ENCODE results near the gene SLC25A26. TPM values are rescaled to one million over a fixed set of nuclear protein-coding genes. Genes with fewer than 3 reads are reported as not detected.

The SLC25A26 gene
- total and polyA plus RNA-seq, 7 experiments from 2014 or later, result 14.1 to 51.3 (median 21.7) TPM

GRCh38 chr3:66402596-66403290, 181.9 kb downstream of the SLC25A26 start:
- Histone ChIP-seq H3K27ac (ENCODE audit: low read depth, low read length) (no peak overlapping the region), H3K27me3 (ENCODE audit: control insufficient read depth in 2 of 2, insufficient read depth in 2 of 2, low read length in 2 of 2) (no peaks in the 10 kb centered on the region), H3K36me3 (ENCODE audit: control insufficient read depth in 2 of 3, insufficient read depth in 3 of 3, low read length in 3 of 3) (peaks cover 0 to 49% (median 6%) of the 10 kb centered on the region in 3 experiments), H3K4me3 (ENCODE audit: low read length) (no peak overlapping the region), H3K4me1 (ENCODE audit: control insufficient read depth in 2 of 2, insufficient read depth in 2 of 2, low read length in 2 of 2) (no peaks in the 10 kb centered on the region), H3K9me3 (ENCODE audit: control insufficient read depth in 2 of 3, low read length in 3 of 3) (no peaks in the 10 kb centered on the region)
- no peaks in the 10 kb centered on the region for H3K27me3 Mint-ChIP-seq
- no peak for ATAC-seq
- H3K9me3 Mint-ChIP-seq, result no peaks in the 10 kb centered on the region
- H3K4me3 Mint-ChIP-seq, result no peak overlapping the region
- H3K27ac Mint-ChIP-seq, result peak overlapping the region in 1 of 9 donors; percentile 4
- H3K36me3 Mint-ChIP-seq, result peaks cover 0 to 24% (median 4%) of the 10 kb centered on the region in 5 donors
- ChIA-PET CTCF (no interaction called here), POLR2A (no interaction called here)
- H3K4me1 Mint-ChIP-seq, result peaks cover 0 to 1% (median 0%) of the 10 kb centered on the region in 7 donors
- intact Hi-C loops (cut with micrococcal nuclease), result loop anchor here in 1 of 2 donors (10.0 kb wide), 1 partner anchor 182 kb away; no protein-coding TSS in a partner anchor
- no peak for DNase-seq

DNA sequence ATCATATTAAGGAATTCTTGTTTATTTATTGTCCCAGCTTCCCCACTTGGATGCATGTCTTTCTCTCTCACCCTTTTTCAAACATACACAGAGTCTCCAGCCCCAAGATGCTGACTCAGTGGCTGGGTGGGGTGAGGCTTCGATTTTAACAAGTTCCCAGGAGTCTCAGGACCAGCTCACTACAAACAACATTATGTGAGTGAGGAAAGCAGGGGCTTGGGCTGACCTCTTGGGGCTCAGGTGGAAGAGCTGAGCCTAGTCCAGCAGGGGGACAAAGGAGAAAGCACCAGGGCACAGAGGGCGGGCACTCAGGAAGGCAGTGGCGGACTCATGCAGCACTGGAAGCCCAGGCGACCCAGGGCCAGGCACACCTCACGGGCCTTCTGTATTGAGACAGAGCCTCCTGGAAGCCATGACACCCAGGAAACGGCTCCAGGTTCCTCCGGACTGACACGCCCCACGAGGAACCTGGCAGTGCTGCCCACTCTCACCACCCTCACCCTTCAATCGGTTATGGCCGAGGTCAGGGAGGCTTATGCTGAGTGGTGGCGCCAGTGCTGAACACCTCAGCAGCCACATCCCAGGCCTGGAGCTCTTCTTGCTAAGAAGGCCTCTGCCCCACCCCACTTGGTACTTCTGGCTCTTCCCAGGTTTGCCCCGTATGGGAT, 182.7 kb downstream of the SLC25A26 start:
- Histone ChIP-seq H3K4me3 (ENCODE audit: low read length) (no peak overlapping the region), H3K4me1 (ENCODE audit: control insufficient read depth in 2 of 2, insufficient read depth in 2 of 2, low read length in 2 of 2) (no peaks in the 10 kb centered on the region), H3K36me3 (ENCODE audit: control insufficient read depth in 2 of 3, insufficient read depth in 3 of 3, low read length in 3 of 3) (peaks cover 0 to 52% (median 6%) of the 10 kb centered on the region in 3 experiments), H3K9me3 (ENCODE audit: control insufficient read depth in 2 of 3, low read length in 3 of 3) (no peaks in the 10 kb centered on the region), H3K27ac (ENCODE audit: low read depth, low read length) (no peak overlapping the region), H3K27me3 (ENCODE audit: control insufficient read depth in 2 of 2, insufficient read depth in 2 of 2, low read length in 2 of 2) (no peaks in the 10 kb centered on the region)
- Mint-ChIP-seq H3K9me3 (no peaks in the 10 kb centered on the region), H3K27me3 (no peaks in the 10 kb centered on the region), H3K27ac (no peak overlapping the region), H3K4me1 (peaks cover 0 to 5% (median 0%) of the 10 kb centered on the region in 7 donors), H3K36me3 (peaks cover 0 to 21% (median 4%) of the 10 kb centered on the region in 5 donors), H3K4me3 (no peak overlapping the region)
- DNase-seq (no peak), ATAC-seq (no peak)
- intact Hi-C loops (cut with micrococcal nuclease), result loop anchor here in 1 of 2 donors (10.0 kb wide), 1 partner anchor 181 kb away; no protein-coding TSS in a partner anchor
- POLR2A ChIA-PET, result interaction anchor here (1.3 kb wide), 1 partner anchor 9 kb away, joined by 4 read pairs; no protein-coding TSS in a partner anchor
- CTCF ChIA-PET, result interaction anchor here (0.8 to 1.1 kb wide), 2 partner anchors 10 to 401 kb away, joined by 3 read pairs; no protein-coding TSS in a partner anchor

- Mint-ChIP-seq H3K4me1 (peaks cover 0 to 5% (median 0%) of the 10 kb centered on the region in 7 donors), H3K9me3 (no peaks in the 10 kb centered on the region), H3K27me3 (no peaks in the 10 kb centered on the region), H3K27ac (no peak overlapping the region), H3K36me3 (peaks cover 0 to 16% (median 4%) of the 10 kb centered on the region in 5 donors), H3K4me3 (no peak overlapping the region)
- Histone ChIP-seq H3K4me3 (ENCODE audit: low read length) (no peak overlapping the region), H3K36me3 (ENCODE audit: control insufficient read depth in 2 of 3, insufficient read depth in 3 of 3, low read length in 3 of 3) (peaks cover 0 to 54% (median 6%) of the 10 kb centered on the region in 3 experiments), H3K27ac (ENCODE audit: low read depth, low read length) (no peak overlapping the region), H3K27me3 (ENCODE audit: control insufficient read depth in 2 of 2, insufficient read depth in 2 of 2, low read length in 2 of 2) (no peaks in the 10 kb centered on the region), H3K9me3 (ENCODE audit: control insufficient read depth in 2 of 3, low read length in 3 of 3) (no peaks in the 10 kb centered on the region), H3K4me1 (ENCODE audit: control insufficient read depth in 2 of 2, insufficient read depth in 2 of 2, low read length in 2 of 2) (no peaks in the 10 kb centered on the region)
- no peak for ATAC-seq
- intact Hi-C loops (cut with micrococcal nuclease), result loop anchor here in 1 of 2 donors (10.0 kb wide), 1 partner anchor 181 kb away; no protein-coding TSS in a partner anchor
- CTCF ChIA-PET, result interaction anchor here (0.8 to 4.9 kb wide), 3 partner anchors 11 to 411 kb away, joined by 3 to 39 read pairs (median 3); no protein-coding TSS in a partner anchor
- no peak for DNase-seq
- POLR2A ChIA-PET, result interaction anchor here (1.3 kb wide), 1 partner anchor 10 kb away, joined by 4 read pairs; no protein-coding TSS in a partner anchor
Observed at GRCh38 chr3:66404197-66404596, 183.4 kb downstream of the SLC25A26 start.

- Mint-ChIP-seq H3K4me1 (peaks cover 0 to 5% (median 0%) of the 10 kb centered on the region in 7 donors), H3K27ac (peak overlapping the region in 1 of 9 donors; percentile 72), H3K4me3 (no peak overlapping the region), H3K36me3 (peaks cover 0 to 16% (median 4%) of the 10 kb centered on the region in 5 donors), H3K9me3 (no peaks in the 10 kb centered on the region), H3K27me3 (no peaks in the 10 kb centered on the region)
- Histone ChIP-seq H3K27ac (ENCODE audit: low read depth, low read length) (no peak overlapping the region), H3K27me3 (ENCODE audit: control insufficient read depth in 2 of 2, insufficient read depth in 2 of 2, low read length in 2 of 2) (no peaks in the 10 kb centered on the region), H3K36me3 (ENCODE audit: control insufficient read depth in 2 of 3, insufficient read depth in 3 of 3, low read length in 3 of 3) (peaks cover 0 to 60% (median 9%) of the 10 kb centered on the region in 3 experiments), H3K9me3 (ENCODE audit: control insufficient read depth in 2 of 3, low read length in 3 of 3) (no peaks in the 10 kb centered on the region), H3K4me3 (ENCODE audit: low read length) (no peak overlapping the region), H3K4me1 (ENCODE audit: control insufficient read depth in 2 of 2, insufficient read depth in 2 of 2, low read length in 2 of 2) (no peaks in the 10 kb centered on the region)
- POLR2A ChIA-PET, result interaction anchor here (1.3 kb wide), 1 partner anchor 11 kb away, joined by 4 read pairs; no protein-coding TSS in a partner anchor
- ATAC-seq, result no peak
- CTCF ChIA-PET, result interaction anchor here (0.7 to 4.9 kb wide), 2 partner anchors 95 to 410 kb away, joined by 3 to 39 read pairs; no protein-coding TSS in a partner anchor
- no peak for DNase-seq
- intact Hi-C loops (cut with micrococcal nuclease), result loop anchor here in 1 of 2 donors (10.0 kb wide), 1 partner anchor 180 kb away; no protein-coding TSS in a partner anchor
Observed at GRCh38 chr3:66404903-66405700, 184.3 kb downstream of the SLC25A26 start.

GRCh38 chr3:66405701-66406091, 184.9 kb downstream of the SLC25A26 start:
- no peak for DNase-seq
- Mint-ChIP-seq H3K9me3 (no peaks in the 10 kb centered on the region), H3K36me3 (peaks cover 0 to 16% (median 4%) of the 10 kb centered on the region in 5 donors), H3K27me3 (no peaks in the 10 kb centered on the region), H3K27ac (no peak overlapping the region), H3K4me1 (peaks cover 0 to 5% (median 0%) of the 10 kb centered on the region in 7 donors), H3K4me3 (no peak overlapping the region)
- intact Hi-C loops (cut with micrococcal nuclease), result loop anchor here (2.0 to 10.0 kb wide), 2 partner anchors 129 to 179 kb away; no protein-coding TSS in a partner anchor
- no peaks in the 10 kb centered on the region for H3K27me3 ChIP-seq (ENCODE audit: control insufficient read depth in 2 of 2, insufficient read depth in 2 of 2, low read length in 2 of 2)
- no peak overlapping the region for H3K4me3 ChIP-seq (ENCODE audit: low read length)
- H3K9me3 ChIP-seq (ENCODE audit: control insufficient read depth in 2 of 3, low read length in 3 of 3), result no peaks in the 10 kb centered on the region
- no peaks in the 10 kb centered on the region for H3K4me1 ChIP-seq (ENCODE audit: control insufficient read depth in 2 of 2, insufficient read depth in 2 of 2, low read length in 2 of 2)
- no peak overlapping the region for H3K27ac ChIP-seq (ENCODE audit: low read depth, low read length)
- ATAC-seq, result no peak
- ChIA-PET POLR2A (no interaction called here), CTCF (interaction anchor here (0.7 to 4.9 kb wide), 2 partner anchors 94 to 410 kb away, joined by 3 to 39 read pairs; no protein-coding TSS in a partner anchor)
- H3K36me3 ChIP-seq (ENCODE audit: control insufficient read depth in 2 of 3, insufficient read depth in 3 of 3, low read length in 3 of 3), result peaks cover 0 to 60% (median 9%) of the 10 kb centered on the region in 3 experiments

DNA sequence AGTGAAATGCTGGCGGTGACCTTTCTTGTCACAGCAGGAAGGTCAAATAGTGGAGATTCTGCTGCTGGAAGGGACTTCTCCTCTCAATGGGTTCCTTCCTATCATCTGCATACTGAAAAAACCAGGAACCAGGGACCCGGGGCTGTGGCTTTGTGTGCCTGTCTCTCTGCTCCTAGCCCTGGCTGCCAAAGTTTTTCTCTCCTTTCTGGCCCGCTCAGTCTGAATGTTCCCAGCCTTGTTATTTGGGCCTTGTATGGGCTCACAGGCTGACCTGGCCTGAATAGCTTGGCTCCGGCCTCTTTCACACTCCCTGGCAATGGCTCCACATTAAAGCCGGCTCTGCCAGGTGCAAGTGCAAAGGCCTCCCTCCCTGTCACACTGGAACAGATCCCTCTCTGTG, 185.4 kb downstream of the SLC25A26 start:
- Histone ChIP-seq H3K36me3 (ENCODE audit: control insufficient read depth in 2 of 3, insufficient read depth in 3 of 3, low read length in 3 of 3) (peaks cover 0 to 64% (median 9%) of the 10 kb centered on the region in 3 experiments), H3K4me3 (ENCODE audit: low read length) (no peak overlapping the region), H3K27me3 (ENCODE audit: control insufficient read depth in 2 of 2, insufficient read depth in 2 of 2, low read length in 2 of 2) (no peaks in the 10 kb centered on the region), H3K4me1 (ENCODE audit: control insufficient read depth in 2 of 2, insufficient read depth in 2 of 2, low read length in 2 of 2) (no peaks in the 10 kb centered on the region), H3K27ac (ENCODE audit: low read depth, low read length) (no peak overlapping the region), H3K9me3 (ENCODE audit: control insufficient read depth in 2 of 3, low read length in 3 of 3) (no peaks in the 10 kb centered on the region)
- ChIA-PET POLR2A (no interaction called here), CTCF (interaction anchor here (0.7 to 4.9 kb wide), 5 partner anchors 12 to 409 kb away, joined by 3 to 39 read pairs (median 9); no protein-coding TSS in a partner anchor)
- ATAC-seq (no peak), DNase-seq (no peak)
- Mint-ChIP-seq H3K27me3 (no peaks in the 10 kb centered on the region), H3K4me3 (no peak overlapping the region), H3K27ac (no peak overlapping the region), H3K4me1 (peaks cover 0 to 5% (median 0%) of the 10 kb centered on the region in 7 donors), H3K36me3 (peaks cover 0 to 16% (median 4%) of the 10 kb centered on the region in 5 donors), H3K9me3 (no peaks in the 10 kb centered on the region)
- intact Hi-C loops (cut with micrococcal nuclease), result loop anchor here (2.0 to 10.0 kb wide), 2 partner anchors 129 to 179 kb away; no protein-coding TSS in a partner anchor
